NCI-H2029 (cell line): ENCODE measurements around the gene HOXD8.

Source experiments
- DNase-seq: peaks from one replicate; lab custom pipeline; 2025; lab: John Stamatoyannopoulos, UW

Gene HOXD8

DNA sequence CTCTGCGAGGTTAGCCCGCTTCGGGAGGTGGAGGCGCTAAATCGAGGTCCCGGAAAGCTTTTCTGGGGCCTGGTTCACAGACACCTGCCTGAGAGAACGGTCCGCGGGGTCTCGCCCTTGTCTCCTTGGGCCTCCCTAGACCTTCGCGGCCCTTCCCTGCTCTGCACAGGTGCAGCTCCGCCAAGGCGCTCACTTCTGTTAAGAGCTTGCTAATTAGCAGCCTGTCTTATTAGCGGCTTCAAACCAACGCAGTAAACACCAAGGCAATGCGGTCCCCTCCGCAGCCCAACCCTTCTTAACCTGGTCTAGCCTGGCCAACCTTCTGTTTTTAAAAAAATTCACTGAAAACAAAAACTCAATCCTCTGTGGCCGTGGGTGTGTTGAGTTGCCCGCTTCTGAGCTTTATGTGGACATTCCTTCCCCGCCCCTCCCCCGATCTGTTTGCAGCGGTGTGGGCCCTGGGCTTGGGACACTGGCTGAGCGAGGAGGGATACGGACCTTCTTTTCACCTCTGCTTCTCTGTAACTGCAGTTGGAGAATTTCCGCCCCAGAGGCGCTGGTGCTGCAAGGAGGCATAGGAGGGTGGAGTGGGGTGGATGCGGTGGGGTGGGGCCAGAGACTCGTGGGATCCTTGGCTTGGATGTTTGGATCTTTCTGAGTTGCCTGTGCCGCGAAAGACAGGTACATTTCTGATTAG is 18.4 kb downstream of the HOXD8 start:
- DNase-seq, result no peak

DNA sequence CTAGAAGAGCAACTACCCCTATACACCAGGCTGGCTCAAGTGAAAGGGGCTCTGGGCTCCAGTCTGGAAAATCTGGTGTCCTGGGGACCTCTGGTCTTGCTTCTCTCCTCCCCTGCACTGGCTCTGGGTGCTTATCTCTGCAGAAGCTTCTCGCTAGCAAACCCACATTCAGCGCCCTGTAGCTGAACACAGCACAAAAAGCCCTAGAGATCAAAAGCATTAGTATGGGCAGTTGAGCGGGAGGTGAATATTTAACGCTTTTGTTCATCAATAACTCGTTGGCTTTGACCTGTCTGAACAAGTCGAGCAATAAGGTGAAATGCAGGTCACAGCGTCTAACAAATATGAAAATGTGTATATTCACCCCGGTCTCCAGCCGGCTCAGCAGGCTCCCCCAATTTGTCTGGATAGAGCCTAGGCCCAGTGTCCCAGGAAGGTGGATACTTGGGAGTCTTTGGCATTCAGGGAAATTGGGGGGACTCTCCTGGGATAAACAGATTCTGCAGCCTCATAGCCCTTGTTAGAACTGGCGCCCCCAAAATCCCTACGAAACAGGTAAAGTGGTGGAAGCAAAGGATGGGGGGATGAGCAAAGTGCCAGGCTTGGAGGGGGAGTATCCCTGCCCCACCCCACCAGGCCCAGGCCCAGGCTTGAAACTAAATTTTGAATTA is 19.4 kb downstream of the HOXD8 start:
- no peak for DNase-seq

DNA sequence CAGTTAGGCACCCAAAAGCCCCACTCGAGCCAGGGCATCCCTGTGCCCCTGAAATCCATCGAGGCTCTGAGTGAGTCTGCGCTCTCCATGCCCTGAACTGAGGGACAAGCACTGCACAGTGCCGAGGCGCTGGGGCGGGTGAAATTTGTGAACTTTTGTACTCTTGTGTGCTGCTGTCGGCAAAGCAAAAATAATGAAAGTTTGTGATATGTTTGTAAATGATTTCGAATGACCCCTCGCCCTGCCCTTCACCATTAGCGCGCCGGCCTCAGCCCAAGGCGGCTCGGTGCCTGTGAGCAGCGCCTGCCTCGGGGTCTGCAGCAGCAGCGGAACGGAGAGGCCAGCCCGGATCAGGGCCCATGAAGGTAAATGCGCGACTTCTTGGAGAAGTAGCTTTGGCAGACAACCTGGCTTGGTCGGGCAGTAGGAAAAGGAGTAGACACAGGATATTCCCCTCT is 20.0 kb downstream of the HOXD8 start:
- DNase-seq, result no peak

DNA sequence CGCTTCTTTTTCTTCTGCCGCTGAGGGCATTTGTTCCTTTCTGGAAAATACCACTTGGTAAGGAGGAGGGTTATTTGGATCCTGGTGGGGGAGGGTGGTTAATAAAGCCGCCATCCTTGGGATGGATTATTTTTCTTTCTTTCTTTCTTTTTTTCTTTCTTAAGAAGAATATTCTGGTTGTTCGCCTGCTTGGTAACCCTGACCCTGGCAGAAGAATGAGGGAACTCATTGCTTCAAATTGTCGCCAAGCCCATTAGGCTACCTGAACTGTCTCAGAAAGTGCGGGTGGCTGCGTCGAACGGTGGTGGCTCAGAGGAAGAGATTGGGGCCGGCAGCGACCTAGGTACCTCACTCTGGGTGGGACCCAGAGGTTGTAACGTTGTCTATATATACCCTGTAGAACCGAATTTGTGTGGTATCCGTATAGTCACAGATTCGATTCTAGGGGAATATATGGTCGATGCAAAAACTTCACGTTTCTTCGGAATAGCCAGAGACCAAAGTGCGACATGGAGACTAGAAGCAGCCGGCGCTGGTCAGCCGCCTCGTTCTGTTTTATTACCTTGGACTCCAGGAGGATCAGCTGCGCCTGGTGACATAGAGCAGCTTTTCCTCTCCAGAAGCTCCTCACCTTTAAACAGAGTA is 20.6 kb downstream of the HOXD8 start:
- DNase-seq, result no peak

DNA sequence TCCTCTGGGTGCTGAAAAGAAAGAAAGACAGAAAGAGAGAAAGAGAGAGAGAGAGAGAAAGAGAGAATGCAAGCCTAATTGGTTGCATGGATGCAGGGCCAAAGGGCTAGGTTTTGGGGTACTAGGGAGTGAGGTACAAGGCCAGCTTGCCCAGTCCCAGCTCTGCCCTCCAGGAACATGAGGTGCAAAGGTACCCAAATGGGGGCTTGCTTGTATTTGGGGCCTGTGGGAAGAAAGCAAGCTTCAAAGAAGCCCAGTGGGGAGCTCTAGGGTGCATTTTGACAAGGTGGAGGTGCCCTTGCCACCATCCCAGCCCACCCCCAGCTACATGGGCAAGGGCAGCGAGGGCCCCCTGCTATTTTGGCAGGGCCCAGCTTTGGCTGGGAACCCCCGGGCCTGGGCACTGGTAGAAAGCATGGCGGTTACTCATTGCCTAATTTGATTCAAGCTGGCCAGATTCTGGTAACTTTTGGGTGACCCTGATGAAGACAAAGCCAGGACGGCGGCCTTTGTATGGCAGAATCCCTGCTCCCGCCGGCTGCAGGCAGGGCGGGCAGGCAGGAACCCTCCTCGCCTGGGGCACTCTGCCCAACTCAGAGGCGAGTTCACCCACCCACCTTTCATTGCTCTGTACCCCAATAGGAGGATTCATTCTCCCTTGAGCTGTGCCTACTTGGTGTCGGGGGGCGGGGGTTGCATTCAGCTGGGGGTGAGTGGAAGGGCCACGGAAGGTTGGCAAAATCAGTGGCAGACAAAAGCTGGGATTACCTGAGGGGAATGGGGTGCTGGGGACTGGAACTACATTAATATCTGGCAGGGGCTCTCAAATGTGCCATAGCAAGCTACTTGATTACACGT is 21.3 kb downstream of the HOXD8 start:
- no peak for DNase-seq

DNA sequence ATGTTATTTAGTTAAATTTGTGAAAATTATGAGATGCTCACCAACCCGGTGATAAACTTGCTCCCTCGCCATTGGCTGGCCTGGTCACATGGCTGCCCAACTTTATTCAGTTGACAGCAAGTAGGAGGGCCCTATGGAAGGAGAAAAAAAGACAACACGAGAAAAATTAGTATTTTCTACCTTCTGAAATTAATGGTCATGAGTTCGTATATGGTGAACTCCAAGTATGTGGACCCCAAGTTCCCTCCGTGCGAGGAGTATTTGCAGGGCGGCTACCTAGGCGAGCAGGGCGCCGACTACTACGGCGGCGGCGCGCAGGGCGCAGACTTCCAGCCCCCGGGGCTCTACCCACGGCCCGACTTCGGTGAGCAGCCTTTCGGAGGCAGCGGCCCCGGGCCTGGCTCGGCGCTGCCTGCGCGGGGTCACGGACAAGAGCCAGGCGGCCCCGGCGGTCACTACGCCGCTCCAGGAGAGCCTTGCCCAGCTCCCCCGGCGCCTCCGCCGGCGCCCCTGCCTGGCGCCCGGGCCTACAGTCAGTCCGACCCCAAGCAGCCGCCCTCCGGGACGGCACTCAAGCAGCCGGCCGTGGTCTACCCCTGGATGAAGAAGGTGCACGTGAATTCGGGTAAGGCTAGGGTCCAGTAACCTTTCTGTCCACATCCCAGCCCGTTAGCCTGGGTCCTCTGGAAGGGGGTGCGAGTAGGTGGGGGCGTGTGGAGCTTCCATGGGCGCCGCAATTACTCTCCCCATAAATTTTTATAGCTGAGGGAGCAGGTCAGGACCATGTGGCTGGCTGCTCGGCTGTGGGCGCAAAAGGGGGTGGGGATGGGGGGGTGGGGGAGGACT is 22.2 kb downstream of the HOXD8 start, which contains the start of gene HOXD4:
Gene HOXD4, plus strand, starts transcription at position 109 of the 846 bp plus-strand sequence. Its CDS starts 84 bp downstream, at position 193.
- no peak for DNase-seq

DNA sequence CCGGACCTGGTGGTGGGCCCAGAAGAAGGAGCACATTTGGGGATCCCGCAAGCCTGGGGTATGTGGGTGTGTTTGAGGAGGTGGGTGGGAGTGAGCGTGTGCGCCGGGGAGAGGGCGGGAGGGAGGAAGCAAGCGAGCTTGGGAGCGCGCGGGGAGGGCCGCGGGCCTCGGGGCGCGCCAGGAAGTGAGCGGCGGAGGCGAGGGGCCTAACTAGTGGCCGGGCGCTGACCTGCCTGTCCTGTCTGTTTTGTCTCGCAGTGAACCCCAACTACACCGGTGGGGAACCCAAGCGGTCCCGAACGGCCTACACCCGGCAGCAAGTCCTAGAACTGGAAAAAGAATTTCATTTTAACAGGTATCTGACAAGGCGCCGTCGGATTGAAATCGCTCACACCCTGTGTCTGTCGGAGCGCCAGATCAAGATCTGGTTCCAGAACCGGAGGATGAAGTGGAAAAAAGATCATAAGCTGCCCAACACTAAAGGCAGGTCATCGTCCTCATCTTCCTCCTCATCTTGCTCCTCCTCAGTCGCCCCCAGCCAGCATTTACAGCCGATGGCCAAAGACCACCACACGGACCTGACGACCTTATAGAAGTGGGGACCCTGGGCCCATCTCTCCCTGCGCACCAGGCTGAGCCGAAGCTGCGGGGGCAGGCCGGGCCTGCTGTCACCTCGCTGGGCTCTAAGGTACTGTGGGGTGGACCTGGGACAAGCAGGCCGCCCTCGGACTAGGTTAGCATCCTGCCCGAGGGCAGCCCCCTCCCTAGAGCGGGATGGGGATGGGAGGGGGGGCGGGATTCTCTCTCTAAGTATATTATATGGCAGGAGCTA is 23.1 kb downstream of the HOXD8 start:
- DNase-seq, result no peak

DNA sequence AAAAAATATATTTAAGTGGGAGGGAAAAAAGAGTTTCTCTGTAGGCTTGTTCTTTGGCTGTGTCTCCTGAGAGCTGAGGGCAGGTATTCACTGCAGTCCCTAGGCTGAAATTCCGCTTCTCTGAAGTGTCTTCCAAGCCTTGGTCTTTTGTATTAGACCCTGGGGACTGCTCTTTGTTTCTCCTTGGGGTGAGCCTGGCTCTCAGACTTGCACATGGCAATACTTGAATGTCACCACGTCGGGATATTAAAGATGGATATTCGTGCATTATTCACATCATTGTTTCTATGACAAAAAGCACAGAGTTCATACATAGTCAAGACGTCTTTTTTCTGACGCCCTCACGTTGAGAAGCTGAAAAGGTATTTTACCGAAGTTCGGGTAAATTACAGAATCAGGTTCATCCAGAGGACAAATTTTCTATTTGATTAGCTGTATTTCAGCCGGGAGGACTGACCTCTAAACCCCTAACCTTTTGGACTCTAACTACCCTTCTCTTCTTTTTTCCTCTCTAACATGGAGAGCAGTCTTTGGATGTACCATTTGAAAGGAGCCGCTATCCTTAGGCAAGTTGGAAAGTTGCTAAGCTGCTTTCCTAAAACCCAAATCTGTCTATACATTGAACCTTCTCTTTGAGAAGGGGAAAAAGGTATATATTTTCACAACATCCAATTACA is 25.2 kb downstream of the HOXD8 start:
- DNase-seq, result no peak

DNA sequence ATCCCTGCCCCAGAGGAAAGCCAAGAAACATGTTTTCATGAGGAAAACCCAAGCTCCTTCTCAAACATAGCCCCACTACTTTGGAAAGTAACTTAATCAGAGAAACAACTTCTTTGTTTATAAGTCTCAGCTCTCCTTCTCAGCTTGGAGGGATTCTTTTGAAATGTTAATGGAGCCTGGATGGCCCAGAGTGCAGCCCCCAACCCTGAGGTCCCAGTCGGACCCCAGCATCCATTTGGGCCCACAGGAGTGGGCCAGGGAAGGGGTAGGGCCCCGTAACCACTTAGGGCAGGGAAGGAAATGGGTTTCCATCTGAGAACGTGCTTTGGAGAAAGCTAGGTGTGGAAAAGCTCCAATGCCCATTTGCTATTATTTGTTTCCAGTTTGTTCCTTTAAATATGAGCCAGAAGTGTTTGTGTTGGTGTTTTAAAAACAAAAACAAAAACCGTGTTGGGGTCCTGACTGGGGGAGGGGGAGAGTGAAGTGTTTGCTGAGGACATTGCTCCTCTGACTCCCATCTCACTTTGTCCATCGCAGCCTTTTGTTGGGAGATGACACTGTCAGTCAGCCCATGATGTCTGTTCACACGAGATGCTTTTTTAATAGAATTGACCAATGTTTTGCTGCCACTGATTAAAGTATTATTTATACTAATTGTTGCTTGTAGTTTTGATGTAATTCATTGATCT is 26.0 kb downstream of the HOXD8 start:
- DNase-seq, result no peak

DNA sequence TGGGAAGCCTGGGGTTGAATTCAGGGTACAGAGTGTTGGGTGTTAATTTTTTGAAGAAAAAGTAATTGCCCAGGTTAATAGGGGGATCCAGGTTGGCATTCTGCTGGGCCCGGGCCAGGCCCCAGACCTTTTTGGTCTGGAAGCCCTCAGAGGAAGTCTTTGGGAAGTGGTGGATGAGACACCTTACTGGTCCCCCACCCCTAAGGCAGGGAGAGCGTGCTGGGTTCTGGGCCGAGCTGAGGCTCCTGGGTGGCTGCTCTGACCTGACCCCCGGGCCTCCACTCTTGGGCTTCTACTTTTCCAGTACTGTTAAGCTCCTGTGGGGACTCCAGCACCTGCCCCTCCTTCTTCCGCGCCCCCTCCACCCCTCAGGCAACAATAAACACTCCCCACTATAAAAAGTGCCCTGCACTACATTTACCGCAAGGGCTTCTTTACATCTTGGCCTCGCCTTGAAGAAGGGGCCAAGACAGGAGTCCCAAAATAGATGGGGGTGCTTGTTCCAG is 26.8 kb downstream of the HOXD8 start:
- DNase-seq, result no peak

DNA sequence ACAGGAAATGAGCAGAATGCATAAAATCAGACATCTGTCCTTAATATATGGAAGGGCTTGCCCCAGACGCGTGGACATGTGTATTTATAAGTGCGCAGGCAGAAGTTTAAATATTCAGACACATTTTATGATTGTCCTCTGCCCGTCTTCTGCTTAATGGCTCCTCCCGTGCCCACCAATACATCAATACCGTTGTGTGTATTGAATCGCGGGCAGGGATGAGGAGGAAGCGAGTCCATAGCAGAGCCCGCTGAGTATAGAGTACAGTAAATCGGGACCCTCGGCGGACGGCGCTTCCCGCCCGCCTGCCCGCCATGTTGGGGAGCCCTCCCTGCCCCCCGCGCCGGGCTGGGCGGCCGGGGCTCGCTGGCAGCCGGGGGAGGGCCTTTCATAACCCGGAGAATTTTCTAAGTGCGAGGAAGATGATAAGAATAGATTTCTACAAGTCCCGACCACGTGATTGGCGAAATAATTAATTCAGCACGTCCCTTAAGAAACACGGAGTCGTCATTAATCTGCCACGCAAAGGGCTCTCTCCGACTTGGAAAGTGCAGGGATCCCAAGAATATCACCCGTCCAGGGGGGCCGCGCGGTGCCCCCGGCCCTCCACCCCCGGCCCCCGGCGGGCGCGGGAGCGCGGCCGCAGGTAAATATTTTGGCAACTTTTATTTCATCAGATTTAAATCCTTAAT is 27.4 kb downstream of the HOXD8 start, which contains the start of gene HOXD3:
Gene HOXD3, plus strand, starts transcription at position 501 of the 692 bp plus-strand sequence. CDS start 11,808 bp downstream, outside the sequence.
- DNase-seq, result no peak

DNA sequence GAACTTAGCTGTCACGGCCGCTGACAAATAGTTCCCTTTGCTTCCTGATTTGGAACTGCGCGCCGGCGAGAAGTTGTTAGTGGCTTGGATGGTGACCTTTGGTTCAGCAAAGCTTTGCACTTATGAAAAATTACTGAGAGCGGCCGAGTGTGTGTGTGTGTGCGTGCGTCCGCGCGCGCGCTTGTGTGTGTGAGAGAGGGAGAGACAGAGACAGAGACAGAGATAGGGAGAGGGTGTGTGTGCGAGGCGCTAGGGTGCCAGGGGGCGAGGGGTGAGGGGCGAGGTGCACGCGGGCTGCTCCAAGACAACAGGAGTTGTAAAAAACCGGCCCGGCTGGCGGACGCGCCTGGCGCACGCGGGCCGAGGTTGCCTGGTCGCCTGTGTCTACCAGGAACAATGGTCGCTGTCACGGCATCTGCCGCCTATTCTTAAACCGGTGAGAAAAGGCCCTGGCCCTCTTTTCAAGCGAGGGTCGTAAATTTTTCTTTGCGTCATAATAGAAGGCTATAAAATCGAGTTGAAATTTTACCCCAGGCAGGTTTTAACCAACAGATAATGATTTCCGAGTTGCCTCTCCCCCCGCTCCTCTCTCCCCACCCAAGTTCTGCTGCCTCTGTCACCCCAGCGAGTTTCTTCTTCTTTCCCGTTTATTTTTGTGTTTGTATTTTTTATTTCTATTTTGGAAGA is 28.1 kb downstream of the HOXD8 start:
- peak; percentile 42 for DNase-seq

DNA sequence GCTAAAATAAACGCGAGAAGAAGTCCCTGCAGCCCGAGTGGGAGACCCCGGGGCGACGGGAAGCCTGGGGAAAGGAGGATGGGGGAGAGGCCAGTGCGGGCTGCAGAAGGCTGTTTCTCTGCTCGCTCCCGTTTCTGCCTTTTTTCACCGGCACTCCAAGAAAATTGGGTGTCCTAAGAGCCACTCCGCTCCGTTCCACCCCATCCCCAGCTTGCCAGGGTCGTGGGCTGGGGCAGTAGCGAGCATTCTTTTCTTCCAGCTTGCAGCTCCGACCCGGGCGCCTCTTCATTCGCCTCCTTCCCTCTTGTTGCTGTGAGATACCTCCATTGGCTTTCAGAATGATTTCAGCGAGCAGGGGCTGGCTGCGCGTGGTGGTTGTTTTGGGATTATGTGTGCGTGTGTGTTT is 28.7 kb downstream of the HOXD8 start:
- no peak for DNase-seq

DNA sequence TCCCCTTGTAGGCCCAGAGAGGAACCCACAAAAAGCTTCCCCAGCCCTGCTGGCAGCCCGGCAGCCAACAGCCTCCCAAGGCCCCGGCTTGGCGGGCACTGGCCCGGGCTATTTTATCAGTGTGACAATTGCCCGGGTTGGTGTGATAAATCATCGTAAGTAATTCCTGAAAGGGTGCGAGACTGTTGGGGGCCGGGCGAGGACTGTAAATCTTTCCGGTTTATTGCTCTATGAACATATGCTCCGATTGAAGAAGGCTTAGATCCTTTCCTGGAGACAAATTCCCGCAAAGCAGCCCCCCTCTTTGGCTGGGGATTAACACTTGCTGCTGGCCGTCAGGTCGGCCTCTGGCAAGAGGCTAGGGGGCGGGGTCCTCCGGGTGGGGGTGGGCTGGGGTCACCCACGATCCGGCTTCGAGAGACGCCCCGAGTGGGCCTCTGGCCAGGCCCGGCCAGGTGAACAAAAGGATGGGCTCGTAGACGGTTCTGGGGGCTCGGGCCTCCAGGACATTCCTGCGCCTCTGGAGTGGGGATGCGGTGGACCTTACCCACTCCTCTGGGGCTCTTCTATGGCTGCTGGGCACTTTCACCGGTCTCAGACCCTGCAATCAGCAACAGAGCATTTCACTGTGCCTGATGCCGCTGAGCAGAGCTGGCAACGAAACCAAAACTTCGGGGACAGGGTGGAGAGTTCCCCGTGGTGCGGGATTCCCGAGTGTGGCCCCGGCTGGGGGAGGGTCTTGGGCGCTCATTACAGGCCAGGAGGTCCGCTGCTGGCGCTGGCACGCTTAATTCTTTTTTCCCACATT is 29.6 kb downstream of the HOXD8 start:
- no peak for DNase-seq

DNA sequence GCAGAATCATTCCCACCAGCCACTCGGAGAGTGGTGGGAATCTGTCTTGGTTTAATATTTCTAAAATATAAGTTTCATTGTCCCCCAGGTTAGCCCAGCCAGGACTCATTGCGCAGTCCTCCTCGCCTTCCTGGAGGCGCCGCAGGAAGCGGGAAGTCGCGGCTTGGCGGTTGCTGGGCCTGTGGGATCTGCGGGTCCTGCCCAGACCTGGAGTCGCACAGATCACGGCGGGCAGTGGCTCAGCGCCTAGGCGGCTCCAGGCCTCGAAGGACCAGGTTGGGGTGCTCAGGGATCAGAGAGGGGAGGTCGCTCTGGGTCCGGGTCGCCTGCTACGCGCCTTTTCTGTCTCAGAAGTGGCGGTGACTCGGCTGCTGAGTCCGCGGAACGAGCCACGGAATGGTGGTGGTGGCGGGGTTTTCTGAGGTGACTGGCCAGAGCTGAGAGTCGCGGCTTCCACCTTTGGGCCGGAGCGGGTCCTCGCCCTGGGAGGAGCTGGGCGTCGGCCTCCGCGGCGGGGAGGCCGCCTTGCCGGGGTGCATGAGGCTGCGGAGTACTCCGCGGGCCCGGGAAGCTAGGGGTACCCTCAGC is 30.3 kb downstream of the HOXD8 start:
- DNase-seq, result no peak

DNA sequence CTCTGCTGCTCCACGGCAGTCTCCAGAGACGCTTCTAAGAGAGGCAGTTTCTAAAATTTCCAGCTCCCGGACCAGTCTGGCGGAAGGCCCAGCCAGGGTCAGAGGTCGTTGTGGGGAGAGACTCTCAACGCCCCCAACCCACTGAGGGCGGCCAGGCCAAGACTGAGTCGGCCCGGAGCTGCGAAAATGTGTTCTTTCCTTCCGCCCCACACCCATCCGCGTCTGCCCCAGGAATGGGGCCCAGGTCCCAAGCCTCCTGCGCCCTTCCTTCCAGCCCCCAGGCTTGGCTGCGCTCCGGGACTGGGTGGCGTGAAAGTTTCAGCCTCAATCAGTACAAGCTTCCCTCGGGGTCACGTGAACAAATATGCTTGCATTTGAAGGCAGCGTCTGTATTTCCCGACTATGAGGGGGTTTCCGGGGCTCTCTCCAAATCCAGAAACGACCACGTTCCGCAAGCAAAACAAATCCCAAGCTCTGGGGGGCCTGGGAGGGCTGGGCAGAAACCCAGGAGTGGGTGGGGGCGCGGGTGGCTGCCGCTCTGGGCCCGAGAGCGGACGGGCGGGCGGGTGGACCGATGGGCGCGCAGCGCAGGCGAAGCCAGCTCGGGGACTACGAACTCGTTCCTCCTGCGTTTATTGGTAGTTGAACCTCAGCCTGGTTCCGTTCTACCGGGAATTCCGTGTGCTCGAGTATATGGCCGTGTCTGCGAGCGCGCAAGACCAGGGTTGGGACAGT is 30.9 kb downstream of the HOXD8 start:
- no peak for DNase-seq
